Bronchus fibroblast of lung (primary cell): Measurements from ENCODE around the gene FREM3. TPM values are rescaled to one million over a fixed set of nuclear protein-coding genes. Genes with fewer than 3 reads are reported as not detected.

Experiments
- total RNA-seq: library from RNA; depleted of rRNA; stranded (reverse); fragments of >200 nt; gene quantifications from 2 replicates; pipeline ENCODE4 v1.2.3, GENCODE V29; 2015

FREM3 gene
- not detected in 2 replicates for total RNA-seq

DNA sequence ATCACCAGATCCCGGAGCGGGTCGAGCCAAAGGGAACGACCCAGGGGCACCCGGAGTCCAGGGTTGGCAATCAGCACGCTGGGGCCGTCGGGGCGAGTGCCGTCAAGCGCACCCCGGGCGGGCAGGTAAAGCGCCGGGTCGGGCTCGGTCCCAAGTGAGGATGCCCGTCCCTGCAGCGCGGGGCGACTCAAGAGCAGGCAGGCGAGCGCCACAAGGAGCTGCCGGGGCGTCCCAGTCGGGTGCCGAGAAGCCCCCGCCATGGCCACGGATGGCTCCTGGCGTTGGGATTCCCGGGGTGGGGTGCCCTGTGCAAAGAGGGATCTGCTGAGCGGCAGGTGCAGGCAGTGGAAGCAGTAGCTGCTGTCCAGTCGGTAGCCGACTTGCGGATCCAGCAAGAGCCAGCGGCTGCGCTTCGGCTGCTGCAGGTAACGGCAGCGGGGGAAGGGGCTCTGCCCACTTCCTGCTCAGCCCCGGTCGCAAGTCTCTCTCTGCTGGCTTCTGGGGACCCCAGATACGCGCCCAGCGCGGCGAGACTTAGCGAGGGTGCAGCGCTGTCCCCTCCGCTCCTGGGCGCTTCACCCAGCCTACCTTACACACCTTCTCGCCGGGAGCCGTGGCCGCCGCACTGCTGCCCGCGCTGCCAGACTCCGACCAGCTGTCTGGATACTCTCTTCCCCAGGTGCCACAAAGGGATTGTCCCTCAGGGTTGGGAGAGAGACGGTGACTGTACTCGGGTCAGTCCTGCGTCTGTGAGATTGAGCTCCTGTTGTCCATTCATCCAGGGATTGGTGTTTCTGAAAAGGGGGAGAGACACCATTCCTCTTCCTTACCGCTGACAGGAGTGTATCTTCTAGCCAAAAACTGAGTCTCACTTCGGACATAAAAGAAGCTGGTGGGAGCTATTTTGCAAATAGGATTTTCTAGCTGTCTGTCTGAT, at the start of gene FREM3:
FREM3 (minus strand) TSS at position 260 of the 937 bp plus-strand sequence; CDS start at position 260, 0 bp downstream.

Other genes starting within 250 kb of the FREM3 start
- 22.9 and 25.1 TPM in 2 replicates for gene SMARCA5, start 187.0 kb downstream of the FREM3 start, total RNA-seq
- 0.74 and 0.84 TPM in 2 replicates for gene GYPE, start 204.9 kb upstream of the FREM3 start, total RNA-seq